Naive thymus-derived CD4-positive, alpha-beta T cell (primary cell): Measurements from ENCODE around the gene PTK7. TPM values are rescaled to one million over a fixed set of nuclear protein-coding genes. Genes with fewer than 3 reads are reported as not detected.
A peak's percentile ranks its signal among the peaks of the same experiment; 100 is the strongest.

ENCODE experiments used
- ATAC-seq: fragments of 150-1000 bp; cut with Tn5 transposase; 2 replicates; pipeline ENCODE4 v1.10.0; 2021; ENCODE audit warnings: mild to moderate bottlenecking, moderate library complexity
- CTCF ChIA-PET: fragments of 350-600 bp; sonication (Branson Sonifier 250); formaldehyde crosslinking; loops from one replicate; lab custom pipeline; 2021; ENCODE audit warnings: antibody characterized with exemption; lab: Charles Lee
- POLR2A ChIA-PET: fragments of 350-600 bp; sonication (Branson Sonifier 250); formaldehyde crosslinking; loops from one replicate; lab custom pipeline; 2021; ENCODE audit warnings: antibody characterized with exemption, inconsistent platforms; lab: Charles Lee
- DNase-seq, 9 donors: peaks; one replicate each; pipeline versions ENCODE4 v3.0.0 to v3.0.0-alpha.2; 2020 to 2022; ENCODE audit warnings: mixed read lengths in 1 of 9
- H3K27ac ChIP-seq: one replicate; pipeline ENCODE4 v1.7.0; 2013; ENCODE audit warnings: mild to moderate bottlenecking, low read depth, low read length, moderate library complexity
- H3K27me3 ChIP-seq, 2 donors: one replicate each; pipeline ENCODE4 v1.7.0; 2013; ENCODE audit warnings: low read length in 2 of 2, mild to moderate bottlenecking in 2 of 2, moderate library complexity in 2 of 2; ENCODE audit not compliant: control insufficient read depth in 2 of 2, insufficient read depth in 2 of 2
- H3K36me3 ChIP-seq, 3 experiments: 1 replicate in 2 of 3; 2 replicates in 1 of 3; pipeline ENCODE4 v1.7.0; 2013; ENCODE audit warnings: low read length in 3 of 3, mild to moderate bottlenecking in 3 of 3, moderate library complexity in 1 of 3; ENCODE audit not compliant: insufficient read depth in 3 of 3, control insufficient read depth in 2 of 3
- H3K4me1 ChIP-seq, 2 donors: one replicate each; pipeline ENCODE4 v1.7.0; 2013; ENCODE audit warnings: low read length in 2 of 2, mild to moderate bottlenecking in 2 of 2, moderate library complexity in 1 of 2; ENCODE audit not compliant: control insufficient read depth in 2 of 2, insufficient read depth in 2 of 2
- H3K4me3 ChIP-seq: 2 replicates; pipeline ENCODE4 v1.7.0; 2013; ENCODE audit warnings: mild to moderate bottlenecking, low read length
- H3K9me3 ChIP-seq, 3 experiments: 1 replicate in 2 of 3; 2 replicates in 1 of 3; pipeline ENCODE4 v1.7.0; 2013; ENCODE audit warnings: low read length in 3 of 3; ENCODE audit not compliant: control insufficient read depth in 2 of 3
- H3K27ac Mint-ChIP-seq, 9 donors: one replicate each; pipeline ENCODE4 v1.8.0; 2020 to 2022; ENCODE audit warnings: mixed read lengths in 9 of 9, mild to moderate bottlenecking in 8 of 9, moderate library complexity in 5 of 9, inconsistent platforms in 2 of 9
- H3K27me3 Mint-ChIP-seq, 5 donors: one replicate each; pipeline ENCODE4 v1.8.0; 2021 to 2022; ENCODE audit warnings: mixed read lengths in 5 of 5, mild to moderate bottlenecking in 1 of 5
- H3K36me3 Mint-ChIP-seq, 5 donors: one replicate each; pipeline ENCODE4 v1.8.0; 2020 to 2022; ENCODE audit warnings: mixed read lengths in 5 of 5, mild to moderate bottlenecking in 3 of 5, inconsistent platforms in 1 of 5
- H3K4me1 Mint-ChIP-seq, 7 donors: one replicate each; pipeline ENCODE4 v1.8.0; 2020 to 2022; ENCODE audit warnings: mixed read lengths in 7 of 7, mild to moderate bottlenecking in 3 of 7, inconsistent platforms in 1 of 7
- H3K4me3 Mint-ChIP-seq, 10 donors: one replicate each; pipeline ENCODE4 v1.8.0; 2020 to 2022; ENCODE audit warnings: mild to moderate bottlenecking in 10 of 10, mixed read lengths in 10 of 10, moderate library complexity in 6 of 10, inconsistent platforms in 2 of 10
- H3K9me3 Mint-ChIP-seq, 11 donors: one replicate each; pipeline ENCODE4 v1.8.0; 2020 to 2022; ENCODE audit warnings: mixed read lengths in 11 of 11, mild to moderate bottlenecking in 4 of 11, inconsistent platforms in 1 of 11, moderate library complexity in 1 of 11
- intact Hi-C, 2 donors: fragments of 100-400 bp; cut with micrococcal nuclease; formaldehyde crosslinking; loops; one replicate each; pipeline ENCODE4 v1.15.1; 2023
- polyA plus RNA-seq, 2 donors: library from polyadenylated mRNA; unstranded; fragments of 300-500 nt; fragmentation: Illumina TruSeq; gene quantifications; one replicate each; pipeline ENCODE4 v1.2.3, GENCODE V29; 2021
- total RNA-seq, 6 experiments: library from RNA in 5 of 6; stranded (reverse) in 5 of 6; gene quantifications; 1 replicate in 5 of 6; 2 replicates in 1 of 6; pipeline ENCODE4 v1.2.3 and lab custom pipeline; 2021 to 2026

The PTK7 gene
- total and polyA plus RNA-seq, 7 experiments from 2014 or later: 0.31 to 3.5 (median 1.2) TPM

DNA sequence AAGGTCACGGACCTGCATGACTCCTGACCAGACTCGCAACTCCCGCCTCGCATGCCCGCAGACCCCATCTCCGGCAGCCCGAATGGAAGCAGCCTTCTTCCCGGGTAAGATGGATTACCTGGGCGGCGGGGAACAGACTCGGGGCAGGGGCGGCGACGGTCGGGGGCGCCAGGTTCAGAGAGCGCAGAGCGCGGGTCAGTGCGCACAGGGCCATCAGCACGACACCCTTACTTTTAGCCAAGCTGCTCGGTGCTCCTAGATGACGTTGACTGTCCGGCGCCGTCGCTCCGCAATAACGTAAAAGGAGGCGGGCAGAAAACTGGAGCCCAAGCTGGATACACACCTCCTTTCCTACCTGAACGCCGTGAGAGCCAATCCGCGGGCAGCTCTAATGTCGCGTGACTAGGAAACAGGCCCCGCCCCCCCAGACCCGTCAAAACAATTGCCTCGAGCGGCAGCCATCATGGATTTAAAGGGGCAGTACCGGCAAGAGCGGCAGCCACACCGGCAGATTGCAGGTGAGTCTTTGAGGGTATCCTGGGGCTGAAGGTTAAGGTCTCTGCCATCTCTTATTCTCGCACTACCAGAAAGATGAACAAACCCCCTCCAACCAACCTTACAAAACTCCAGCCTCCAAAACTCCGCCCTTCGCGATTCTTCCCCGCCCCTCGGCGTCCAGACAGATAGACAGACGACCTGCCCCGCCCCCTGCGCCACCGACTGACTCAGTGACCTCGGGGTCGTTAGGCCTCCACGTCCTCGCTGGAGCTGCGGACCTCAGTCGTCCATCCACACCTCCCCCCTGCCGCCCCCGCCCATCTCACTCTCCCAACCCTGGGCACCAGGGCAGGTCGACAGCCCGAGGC, 16.7 kb upstream of the PTK7 start, which contains the start of the genes KLC4 and MRPL2:
Gene KLC4 (plus strand): TSS at position 464 of the 866 bp plus-strand sequence. CDS start 1,705 bp downstream, outside the sequence.
Gene MRPL2 (minus strand): TSS at position 267 of the 866 bp plus-strand sequence. CDS start 53 bp downstream, at position 214.
- Mint-ChIP-seq H3K4me1 (peaks cover 28 to 50% (median 45%) of the 10 kb centered on the region in 7 donors), H3K9me3 (no peaks in the 10 kb centered on the region), H3K36me3 (peaks cover 9 to 38% (median 17%) of the 10 kb centered on the region in 5 donors), H3K27me3 (no peaks in the 10 kb centered on the region), H3K4me3 (peak within 1 kb of the TSS; percentile 88 to 100 (median 96)), H3K27ac (peak within 1 kb of the TSS; percentile 95 to 100 (median 99))
- Histone ChIP-seq H3K27me3 (no peaks in the 10 kb centered on the region), H3K9me3 (no peaks in the 10 kb centered on the region), H3K4me3 (peak within 1 kb of the TSS; percentile 80), H3K36me3 (peaks cover 0 to 32% (median 0%) of the 10 kb centered on the region in 3 experiments), H3K4me1 (peaks cover 0 to 21% of the 10 kb centered on the region in 2 donors), H3K27ac (peak within 1 kb of the TSS; percentile 88)
- ATAC-seq (peak; percentile 99), DNase-seq (peak; percentile 79 to 98 (median 95))
- ChIA-PET POLR2A (interaction anchor here (0.8 to 3.6 kb wide), 19 partner anchors 8 to 495 kb away, joined by 3 to 33 read pairs (median 4); partner anchors contain the start of genes CNPY3, KLHDC3, MEA1 and PEX6), CTCF (interaction anchor here (0.5 to 0.6 kb wide), 2 partner anchors 155 to 471 kb away, joined by 4 to 6 read pairs; no protein-coding TSS in a partner anchor)
- intact Hi-C loops: loop anchor here (1.0 to 10.0 kb wide), 17 partner anchors 37 to 1325 kb away; partner anchors contain the start of genes CNPY3 (in 2 of the 2), KLHDC3 (in 2 of the 2), SRF (in 2 of the 2) and UBR2 (in 2 of the 2)

DNA sequence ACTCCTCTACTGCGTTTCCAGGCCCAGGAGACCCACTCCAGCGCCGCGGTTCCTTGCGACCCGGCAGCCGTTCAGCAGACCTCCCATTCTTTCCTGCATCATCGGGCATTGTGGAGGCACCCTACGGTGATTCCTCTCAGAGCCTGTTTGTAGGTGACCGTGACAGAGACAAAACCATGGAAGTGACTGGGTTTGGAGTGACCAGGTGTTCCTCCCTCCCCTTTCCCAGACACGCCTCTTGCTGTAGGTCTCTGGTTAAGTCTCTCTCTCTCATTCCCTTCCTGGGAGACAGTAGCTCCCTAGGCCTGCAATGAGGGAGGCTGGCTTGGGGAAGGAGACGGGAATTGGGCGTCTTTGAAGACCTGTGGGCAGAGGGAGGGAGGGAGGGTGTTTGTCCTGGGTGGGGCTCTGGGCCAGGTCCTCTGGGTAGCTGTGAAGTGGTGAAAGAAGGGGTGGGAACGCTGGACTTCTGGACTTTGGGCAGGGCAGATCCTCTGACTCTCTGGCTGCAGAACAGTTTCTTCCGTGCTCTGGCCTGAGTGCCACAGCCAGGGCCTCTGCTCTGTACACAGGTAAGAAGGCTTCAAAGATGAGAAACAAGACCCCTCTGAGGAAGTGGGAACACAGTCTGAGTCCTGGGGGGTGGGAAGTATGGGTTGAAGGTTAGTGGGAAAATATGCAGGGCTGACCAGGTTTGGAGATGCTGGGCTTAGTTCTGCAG, 15.9 kb upstream of the PTK7 start:
- no peak for DNase-seq
- H3K27me3 ChIP-seq: no peaks in the 10 kb centered on the region
- H3K9me3 Mint-ChIP-seq: no peaks in the 10 kb centered on the region
- intact Hi-C loops: no loop called here
- H3K27ac ChIP-seq: peak overlapping the region; percentile 88
- H3K36me3 Mint-ChIP-seq: peaks cover 9 to 43% (median 21%) of the 10 kb centered on the region in 5 donors
- H3K9me3 ChIP-seq: no peaks in the 10 kb centered on the region
- H3K27me3 Mint-ChIP-seq: no peaks in the 10 kb centered on the region
- CTCF ChIA-PET: no interaction called here
- H3K27ac Mint-ChIP-seq: peak overlapping the region; percentile 95 to 100 (median 99)
- no peak for ATAC-seq
- peaks cover 27 to 49% (median 44%) of the 10 kb centered on the region in 7 donors for H3K4me1 Mint-ChIP-seq
- peaks cover 0 to 38% (median 0%) of the 10 kb centered on the region in 3 experiments for H3K36me3 ChIP-seq
- H3K4me3 ChIP-seq: peak overlapping the region; percentile 80
- H3K4me1 ChIP-seq: peaks cover 0 to 21% of the 10 kb centered on the region in 2 donors
- H3K4me3 Mint-ChIP-seq: peak overlapping the region; percentile 88 to 100 (median 96)
- POLR2A ChIA-PET: interaction anchor here (0.7 to 3.6 kb wide), 12 partner anchors 9 to 130 kb away, joined by 3 to 33 read pairs (median 5); partner anchors contain the start of genes CNPY3, KLHDC3, MEA1 and PEX6

DNA sequence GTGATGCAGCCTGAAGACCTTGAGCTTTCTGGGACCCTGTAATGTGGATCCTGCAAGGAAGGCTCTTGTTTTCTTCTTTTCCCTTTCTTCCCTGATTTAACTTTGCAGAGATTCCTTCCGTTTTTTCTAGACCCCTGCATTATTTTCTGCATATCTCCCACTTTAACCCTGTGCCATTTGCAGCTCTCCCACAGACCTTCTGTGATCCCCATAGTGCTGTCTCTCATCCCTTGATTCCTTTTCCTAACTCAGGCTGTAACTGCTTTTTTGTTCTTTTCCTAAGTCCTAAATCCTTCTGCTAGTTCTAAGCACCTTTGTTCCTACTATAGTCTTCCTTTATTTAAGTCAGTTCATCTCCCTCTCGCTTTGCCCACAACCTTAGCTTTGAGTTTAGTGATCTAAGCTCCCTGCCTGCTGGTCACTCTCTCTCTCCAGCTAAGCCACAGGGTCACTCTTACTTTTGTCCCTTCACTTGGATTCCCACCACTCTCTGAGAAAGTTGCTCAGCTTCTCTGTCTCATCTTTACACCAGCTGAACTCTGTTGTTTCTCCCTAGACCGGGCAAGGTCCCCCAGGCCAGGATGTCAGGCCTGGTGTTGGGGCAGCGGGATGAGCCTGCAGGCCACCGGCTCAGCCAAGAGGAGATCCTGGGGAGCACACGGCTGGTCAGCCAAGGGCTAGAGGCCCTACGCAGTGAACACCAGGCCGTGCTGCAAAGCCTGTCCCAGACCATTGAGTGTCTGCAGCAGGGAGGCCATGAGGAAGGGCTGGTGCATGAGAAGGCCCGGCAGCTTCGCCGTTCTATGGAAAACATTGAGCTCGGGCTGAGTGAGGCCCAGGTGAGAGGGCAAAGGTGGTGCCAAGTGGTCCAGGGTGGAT, 15.1 kb upstream of the PTK7 start:
- H3K4me3 Mint-ChIP-seq: peak overlapping the region; percentile 88 to 100 (median 96)
- DNase-seq: no peak
- ChIA-PET POLR2A (interaction anchor here (0.7 to 3.6 kb wide), 9 partner anchors 8 to 131 kb away, joined by 3 to 33 read pairs (median 4); partner anchors contain the start of genes CNPY3, KLHDC3, MEA1 and PEX6), CTCF (no interaction called here)
- Histone ChIP-seq H3K4me3 (no peak overlapping the region), H3K9me3 (no peaks in the 10 kb centered on the region), H3K27me3 (no peaks in the 10 kb centered on the region), H3K27ac (no peak overlapping the region), H3K36me3 (peaks cover 0 to 38% (median 0%) of the 10 kb centered on the region in 3 experiments), H3K4me1 (peaks cover 0 to 21% of the 10 kb centered on the region in 2 donors)
- peaks cover 27 to 44% (median 40%) of the 10 kb centered on the region in 7 donors for H3K4me1 Mint-ChIP-seq
- peaks cover 2 to 39% (median 24%) of the 10 kb centered on the region in 5 donors for H3K36me3 Mint-ChIP-seq
- no peaks in the 10 kb centered on the region for H3K9me3 Mint-ChIP-seq
- peak overlapping the region; percentile 67 to 100 (median 98) for H3K27ac Mint-ChIP-seq
- intact Hi-C loops: no loop called here
- no peak for ATAC-seq
- H3K27me3 Mint-ChIP-seq: no peaks in the 10 kb centered on the region

DNA sequence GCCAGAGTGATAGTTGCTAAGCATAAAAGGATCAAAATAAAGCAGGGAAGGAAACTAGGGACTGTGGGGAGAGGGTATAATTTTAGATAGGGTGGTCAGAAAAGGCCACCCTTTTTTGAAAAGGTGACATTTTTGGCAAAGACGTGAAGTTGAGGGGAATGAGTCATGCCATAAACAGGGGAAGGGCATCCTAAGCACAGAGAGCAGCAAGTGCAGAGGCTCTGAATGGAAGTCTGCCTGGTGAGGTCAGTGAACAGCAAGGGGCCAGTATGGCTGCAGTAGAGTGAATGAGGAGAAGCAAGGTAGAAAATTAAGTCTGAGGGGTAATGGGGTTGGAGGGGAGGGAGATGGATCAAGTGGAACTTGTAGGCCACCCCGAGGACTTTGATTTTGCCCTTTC, 14.3 kb upstream of the PTK7 start:
- H3K9me3 Mint-ChIP-seq: no peaks in the 10 kb centered on the region
- peaks cover 0 to 43% (median 26%) of the 10 kb centered on the region in 5 donors for H3K36me3 Mint-ChIP-seq

DNA sequence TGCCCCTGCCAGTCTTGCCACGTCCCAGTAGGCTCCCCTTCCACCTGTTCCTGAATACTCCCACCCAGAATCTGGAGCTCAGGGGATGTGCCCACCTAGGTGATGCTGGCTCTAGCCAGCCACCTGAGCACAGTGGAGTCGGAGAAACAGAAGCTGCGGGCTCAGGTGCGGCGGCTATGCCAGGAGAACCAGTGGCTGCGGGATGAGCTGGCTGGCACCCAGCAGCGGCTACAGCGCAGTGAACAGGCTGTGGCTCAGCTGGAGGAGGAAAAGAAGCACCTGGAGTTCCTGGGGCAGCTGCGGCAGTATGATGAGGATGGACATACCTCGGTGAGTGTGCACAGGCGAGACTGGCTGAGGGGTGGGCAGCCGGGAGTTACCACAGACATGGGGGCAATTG, 13.3 kb upstream of the PTK7 start:
- no peaks in the 10 kb centered on the region for H3K27me3 ChIP-seq
- no peak overlapping the region for H3K27ac Mint-ChIP-seq
- ATAC-seq: no peak
- CTCF ChIA-PET: interaction anchor here (0.8 to 1.2 kb wide), 3 partner anchors 9 to 304 kb away, joined by 3 to 4 read pairs (median 3); partner anchors contain the start of gene CNPY3
- no peak overlapping the region for H3K4me3 ChIP-seq
- peak overlapping the region in 1 of 10 donors; percentile 64 for H3K4me3 Mint-ChIP-seq
- no peaks in the 10 kb centered on the region for H3K9me3 Mint-ChIP-seq
- H3K36me3 ChIP-seq: peaks cover 0 to 44% (median 6%) of the 10 kb centered on the region in 3 experiments
- intact Hi-C loops: no loop called here
- peaks cover 0 to 43% (median 26%) of the 10 kb centered on the region in 5 donors for H3K36me3 Mint-ChIP-seq
- H3K4me1 Mint-ChIP-seq: peaks cover 27 to 41% (median 34%) of the 10 kb centered on the region in 7 donors
- no peaks in the 10 kb centered on the region for H3K9me3 ChIP-seq
- H3K4me1 ChIP-seq: peaks cover 0 to 18% of the 10 kb centered on the region in 2 donors
- POLR2A ChIA-PET: interaction anchor here (0.9 to 2.2 kb wide), 4 partner anchors 9 to 444 kb away, joined by 3 to 9 read pairs (median 3); partner anchors contain the start of genes CUL7 and PPP2R5D
- H3K27me3 Mint-ChIP-seq: no peaks in the 10 kb centered on the region
- H3K27ac ChIP-seq: no peak overlapping the region
- no peak for DNase-seq

More for the DNA sequence above, 14.3 kb upstream of the PTK7 start:
- Mint-ChIP-seq H3K27ac (peak overlapping the region in 1 of 9 donors; percentile 88), H3K4me3 (peak overlapping the region in 3 of 10 donors; percentile 2 to 93 (median 63)), H3K4me1 (peaks cover 27 to 44% (median 36%) of the 10 kb centered on the region in 7 donors), H3K27me3 (no peaks in the 10 kb centered on the region)
- H3K27me3 ChIP-seq: no peaks in the 10 kb centered on the region
- peaks cover 0 to 46% (median 4%) of the 10 kb centered on the region in 3 experiments for H3K36me3 ChIP-seq
- no peaks in the 10 kb centered on the region for H3K9me3 ChIP-seq
- ChIA-PET CTCF (no interaction called here), POLR2A (interaction anchor here (1.0 to 3.6 kb wide), 2 partner anchors 17 to 83 kb away, joined by 4 to 18 read pairs; partner anchors contain the start of gene PEX6)
- no peak overlapping the region for H3K4me3 ChIP-seq
- H3K27ac ChIP-seq: no peak overlapping the region
- intact Hi-C loops: no loop called here
- no peak for DNase-seq
- H3K4me1 ChIP-seq: peaks cover 0 to 21% of the 10 kb centered on the region in 2 donors
- ATAC-seq: no peak
